GM11168 (cell line): ENCODE measurements around the gene STK32B.
"Not testable (repeated sequence)": the region's sequence is repeated elsewhere in the genome, so short reads cannot be mapped to it uniquely, and the experiment has no call there.

ENCODE experiments used
- in situ Hi-C: fragments of 300-500 bp; cut with MboI; formaldehyde crosslinking; loops from one replicate; pipeline ENCODE4 v1.12.0; 2022; ENCODE audit warnings: low sequenced_read_pairs; ENCODE audit not compliant: unreplicated experiment

The STK32B gene

DNA sequence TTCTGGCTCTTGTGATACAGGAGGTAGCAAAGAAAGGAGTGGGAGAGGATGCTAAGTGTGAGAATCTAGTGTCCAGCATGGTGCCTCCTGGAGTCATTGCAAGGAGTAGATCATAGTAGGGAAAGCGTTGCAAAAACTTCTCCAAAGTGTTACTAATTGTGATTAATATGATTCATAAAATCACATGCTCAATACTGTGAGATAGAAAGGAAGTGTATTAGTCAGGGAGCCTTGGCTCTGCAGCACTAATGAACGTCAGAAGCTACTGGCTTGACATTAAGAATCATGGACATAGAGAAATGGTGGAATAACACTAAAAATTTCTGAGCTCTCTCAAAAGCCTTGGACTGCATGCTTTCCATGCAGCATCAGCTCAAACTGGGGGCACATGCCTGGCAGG lies 358.0 kb downstream of the STK32B start:
- in situ Hi-C loops, result no loop called here

DNA sequence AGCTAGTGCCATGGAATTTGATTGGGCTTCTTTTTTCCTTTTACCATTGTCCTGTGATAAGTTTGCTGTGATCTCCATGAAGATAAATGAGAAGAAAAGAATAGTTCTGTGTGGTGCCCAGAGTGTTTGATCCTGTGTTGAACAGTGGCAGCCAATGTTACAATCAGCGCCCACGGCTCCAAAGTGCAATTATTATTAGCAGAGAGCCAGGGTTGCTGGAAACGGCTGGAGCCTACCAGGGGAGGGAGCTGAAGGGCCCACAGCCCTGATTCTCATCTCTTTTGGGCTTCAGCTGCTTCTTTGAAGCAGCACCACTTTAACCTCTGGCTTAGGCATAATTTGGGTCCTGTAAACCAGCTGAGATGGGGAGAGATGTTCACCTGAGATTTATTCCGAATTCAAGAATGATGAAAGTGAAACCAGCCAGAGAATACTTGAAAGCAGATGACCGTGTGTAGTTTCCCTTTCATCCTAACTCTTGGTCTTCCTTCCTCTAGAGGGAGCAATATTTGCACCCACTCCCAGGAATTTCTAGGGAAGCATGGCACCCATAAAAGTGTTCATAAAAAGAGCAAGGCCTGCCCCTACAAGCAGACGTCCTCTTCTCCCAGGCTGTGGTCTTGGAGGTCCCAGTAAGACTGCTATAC lies 358.8 kb downstream of the STK32B start:
- in situ Hi-C loops, result no loop called here

DNA sequence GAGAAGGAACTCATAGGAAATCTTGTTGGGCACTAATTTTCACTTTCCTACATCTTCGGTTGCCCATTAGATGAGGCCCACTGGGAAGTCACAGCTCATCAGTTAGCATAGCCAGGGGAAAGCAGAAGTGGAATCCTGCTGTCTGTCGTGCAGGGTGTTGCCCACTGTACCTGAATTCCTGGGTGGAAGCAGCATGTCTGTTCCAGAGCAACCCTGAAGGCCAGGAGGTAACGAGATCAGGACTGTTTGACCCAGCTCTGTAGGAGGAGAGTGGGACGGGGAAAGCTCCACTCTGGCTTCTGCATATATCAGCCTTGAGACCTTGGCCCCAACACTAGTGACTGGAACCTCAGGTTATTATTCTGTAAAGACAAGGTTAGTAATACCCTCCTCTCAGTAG lies 361.0 kb downstream of the STK32B start:
- in situ Hi-C loops, result no loop called here

- in situ Hi-C loops, result no loop called here
These were observed 361.5 kb downstream of the STK32B start for GRCh38 chr4:5412751-5413150.

DNA sequence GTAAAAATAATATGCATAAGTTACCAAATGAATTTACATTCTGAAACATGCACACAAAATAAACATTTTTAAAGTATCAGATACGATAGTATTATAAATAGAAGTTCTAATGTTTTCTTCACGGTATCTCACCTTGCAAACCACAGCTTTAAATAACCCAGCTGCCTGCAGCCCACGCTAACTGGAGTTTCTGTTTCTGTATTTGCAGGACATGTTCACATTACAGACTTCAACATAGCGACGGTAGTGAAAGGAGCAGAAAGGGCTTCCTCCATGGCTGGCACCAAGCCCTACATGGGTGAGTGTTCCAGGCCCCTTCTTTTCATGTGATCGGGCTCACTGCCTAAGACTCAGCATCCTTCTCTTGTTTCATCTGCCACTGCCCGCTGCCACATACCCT lies 365.4 kb downstream of the STK32B start:
- in situ Hi-C loops, result no loop called here

- in situ Hi-C loops, result no loop called here
These were observed 369.0 kb downstream of the STK32B start for GRCh38 chr4:5420266-5420665.

DNA sequence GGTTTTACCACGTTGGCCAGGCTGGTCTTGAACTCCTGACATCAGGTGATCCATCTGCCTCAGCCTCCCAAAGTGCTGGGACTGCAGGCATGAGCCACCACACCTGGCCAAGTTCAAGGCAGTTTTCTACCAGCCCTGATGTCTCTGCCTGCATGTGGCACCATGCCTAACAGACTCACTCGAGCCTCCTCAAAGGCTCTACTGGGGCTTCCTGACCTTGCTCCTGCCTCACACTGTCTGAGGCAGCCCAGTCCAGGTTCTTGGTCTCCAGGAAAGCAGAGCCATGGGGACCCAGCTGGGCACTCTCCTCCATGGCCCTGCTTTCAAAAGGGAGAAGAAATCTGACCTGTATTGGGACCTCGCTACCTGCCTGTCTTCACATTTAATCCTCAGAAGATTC lies 370.1 kb downstream of the STK32B start:
- in situ Hi-C loops, result no loop called here

- in situ Hi-C loops, result no loop called here
These were observed 370.9 kb downstream of the STK32B start for GRCh38 chr4:5422195-5422594.

DNA sequence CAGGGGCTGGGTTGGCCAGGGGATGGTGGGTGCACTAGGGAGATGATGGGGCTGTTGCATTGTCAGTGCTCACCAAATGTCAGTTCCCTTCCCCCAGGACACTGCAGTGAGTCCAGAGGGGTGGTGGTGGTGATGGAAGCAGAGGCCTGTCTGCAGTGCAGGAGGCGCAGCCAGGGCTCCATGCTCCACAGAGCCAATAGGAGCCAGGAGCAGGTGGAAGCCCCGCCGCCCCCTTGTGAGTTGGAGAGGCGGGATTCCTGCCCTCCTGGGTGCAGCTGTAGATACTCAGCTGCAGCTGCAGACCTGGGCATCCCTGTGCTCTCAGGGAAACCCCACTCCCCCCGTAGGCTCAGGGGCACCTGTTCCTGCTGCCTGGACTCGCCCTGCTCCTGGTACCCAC lies 372.4 kb downstream of the STK32B start:
- in situ Hi-C loops, result no loop called here

GRCh38 chr4:5424211-5424610 lies 372.9 kb downstream of the STK32B start:
- in situ Hi-C loops, result no loop called here

DNA sequence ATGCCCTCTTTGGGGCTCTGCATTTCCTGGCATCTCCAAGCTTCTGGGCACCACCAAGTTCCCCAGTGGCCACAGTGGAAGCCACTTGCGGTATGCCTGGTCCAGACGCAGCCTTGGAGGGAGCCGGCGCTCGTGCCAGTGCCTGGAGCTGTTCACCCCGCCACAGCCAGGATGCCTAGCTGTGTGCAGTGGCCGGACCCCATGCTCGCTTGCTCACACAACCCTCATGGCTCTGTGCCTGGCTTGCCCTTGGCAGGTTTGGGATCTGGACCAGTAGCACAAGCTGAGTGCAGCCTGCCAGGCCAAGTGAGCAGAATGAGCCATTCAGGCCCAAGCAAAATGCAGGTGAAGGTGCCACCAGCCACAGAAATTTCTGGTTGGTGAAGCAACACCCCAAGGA lies 373.6 kb downstream of the STK32B start:
- in situ Hi-C loops, result no loop called here

- in situ Hi-C loops, result no loop called here
These were observed 378.5 kb downstream of the STK32B start for GRCh38 chr4:5429747-5430146.

- in situ Hi-C loops, result no loop called here
These were observed 381.9 kb downstream of the STK32B start for GRCh38 chr4:5433196-5433595.

- in situ Hi-C loops, result no loop called here
These were observed 383.9 kb downstream of the STK32B start for GRCh38 chr4:5435201-5435600.

- in situ Hi-C loops, result no loop called here
These were observed 384.5 kb downstream of the STK32B start for GRCh38 chr4:5435823-5436222.

DNA sequence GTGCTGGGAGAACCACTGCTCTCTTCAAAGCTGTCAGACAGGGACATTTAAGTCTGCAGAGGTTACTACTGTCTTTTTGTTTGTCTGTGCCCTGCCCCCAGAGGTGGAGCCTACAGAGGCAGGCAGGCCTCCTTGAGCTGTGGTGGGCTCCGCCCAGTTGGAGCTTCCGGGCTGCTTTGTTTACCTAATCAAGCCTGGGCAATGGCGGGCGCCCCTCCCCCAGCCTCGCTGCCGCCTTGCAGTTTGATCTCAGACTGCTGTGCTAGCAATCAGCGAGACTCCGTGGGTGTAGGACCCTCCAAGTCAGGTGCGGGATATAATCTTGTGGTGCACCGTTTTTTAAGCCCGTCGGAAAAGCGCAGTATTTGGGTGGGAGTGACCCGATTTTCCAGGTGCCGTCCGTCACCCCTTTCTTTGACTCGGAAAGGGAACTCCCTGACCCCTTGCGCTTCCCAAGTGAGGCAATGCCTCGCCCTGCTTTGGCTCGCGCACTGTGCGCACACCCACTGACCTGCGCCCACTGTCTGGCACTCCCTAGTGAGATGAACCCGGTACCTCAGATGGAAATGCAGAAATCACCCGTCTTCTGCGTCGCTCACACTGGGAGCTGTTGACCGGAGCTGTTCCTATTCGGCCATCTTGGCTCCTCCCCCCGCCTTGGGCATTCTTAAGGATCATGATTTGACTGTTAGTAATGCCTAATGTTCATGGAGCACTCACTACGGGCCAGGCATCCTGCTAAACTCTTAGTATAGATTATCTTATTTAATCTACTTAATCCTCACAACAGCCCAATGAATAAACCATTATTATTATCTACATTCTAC lies 392.9 kb downstream of the STK32B start:
- in situ Hi-C loops, result not testable (repeated sequence)

DNA sequence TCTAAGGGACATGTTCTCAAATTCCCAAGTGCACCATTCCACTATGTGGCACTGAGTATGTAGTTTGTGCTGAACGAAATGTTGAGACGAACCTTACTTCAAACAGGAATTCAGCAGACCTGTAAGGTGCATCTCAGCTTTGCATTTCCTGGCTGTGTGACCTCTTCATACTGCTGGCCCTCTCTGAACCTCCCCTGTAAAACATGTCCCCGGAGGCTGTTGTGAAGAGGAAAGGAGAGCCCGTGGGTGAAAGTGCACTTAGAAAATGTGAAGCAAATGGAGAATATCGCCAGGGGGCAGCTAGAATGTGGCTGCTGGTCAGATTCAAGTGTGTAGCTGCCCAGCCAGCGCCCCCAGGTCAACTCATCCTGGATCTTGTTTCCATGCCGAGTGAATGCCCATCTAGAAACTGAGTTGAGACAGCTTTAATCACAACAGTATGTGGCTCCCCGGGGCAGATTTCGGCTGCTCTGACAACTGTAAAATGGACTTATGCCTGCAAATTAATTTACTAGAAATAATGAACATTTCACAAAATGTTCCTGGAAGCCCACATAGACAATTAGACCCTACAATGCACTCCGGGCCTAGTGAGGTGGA lies 393.7 kb downstream of the STK32B start:
- in situ Hi-C loops, result no loop called here

- in situ Hi-C loops, result no loop called here
These were observed 395.4 kb downstream of the STK32B start for GRCh38 chr4:5446595-5447226.

DNA sequence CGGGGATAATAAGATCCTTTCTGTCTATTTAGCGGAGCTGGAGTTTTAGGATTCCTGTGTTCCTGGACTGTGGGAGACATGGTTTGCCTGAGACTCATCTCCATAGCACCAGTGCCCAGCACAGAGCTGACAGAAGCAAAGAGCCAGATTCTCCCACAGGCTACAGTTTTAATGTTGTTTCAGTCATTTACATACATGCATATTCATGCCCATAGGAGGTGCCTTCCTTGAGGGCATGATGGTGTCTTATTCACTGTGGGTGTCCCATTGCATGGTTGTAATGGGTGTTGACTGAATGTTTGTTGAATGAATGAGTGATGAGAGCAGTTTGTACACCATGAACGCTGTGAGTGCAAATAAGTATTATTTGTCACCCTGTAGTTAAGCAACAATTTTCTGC lies 396.5 kb downstream of the STK32B start:
- in situ Hi-C loops, result no loop called here

GRCh38 chr4:5448221-5448620 lies 396.9 kb downstream of the STK32B start:
- in situ Hi-C loops, result no loop called here

DNA sequence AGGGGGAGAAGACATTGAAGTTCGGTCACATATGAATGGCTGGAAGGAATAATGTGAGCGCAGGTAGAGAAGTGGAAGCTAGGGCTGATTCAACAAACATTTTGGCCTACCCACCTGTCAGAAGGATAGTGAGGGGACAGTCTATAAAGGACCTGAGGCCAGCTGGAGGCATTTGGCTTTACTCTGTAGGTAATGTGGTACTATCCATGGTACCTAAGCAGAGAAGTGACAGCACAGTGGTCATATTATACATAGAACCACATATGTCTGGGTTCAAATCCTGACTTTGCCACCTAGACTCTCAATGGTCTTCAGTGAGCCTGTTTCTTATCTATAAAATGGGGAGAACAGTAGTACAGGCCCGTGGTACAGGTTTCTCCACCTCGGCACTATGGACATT lies 400.0 kb downstream of the STK32B start:
- in situ Hi-C loops, result no loop called here
